Measurements from ENCODE around the gene SYT2. TPM values are rescaled to one million over a fixed set of nuclear protein-coding genes. Genes with fewer than 3 reads are reported as not detected.

Gene SYT2
- polyA plus RNA-seq, 1 experiment = not detected

GRCh38 chr1:202580619-202581018 is 129.6 kb downstream of the SYT2 start:
- ChIA-PET POLR2A (no interaction called here), CTCF (interaction anchor here (2.2 kb wide), 1 partner anchor 12 kb away, joined by 9 read pairs; no protein-coding TSS in a partner anchor)
- no peak for DNase-seq (ENCODE audit: low read depth)
- Histone ChIP-seq H3K27me3 (ENCODE audit: control insufficient read depth, insufficient read depth, low read length) (no peaks in the 10 kb centered on the region), H3K4me3 (ENCODE audit: low read depth, low read length) (no peak overlapping the region), H3K36me3 (ENCODE audit: control insufficient read depth, insufficient read depth, low read length) (no peaks in the 10 kb centered on the region)
- no peak for TF ChIP-seq CTCF (IDR thresholded peaks at IDR 0.05; ENCODE audit: insufficient read depth, low read depth, low read length)

- DNase-seq (ENCODE audit: low read depth) = peak; percentile 79
- Histone ChIP-seq H3K27me3 (ENCODE audit: control insufficient read depth, insufficient read depth, low read length) (no peaks in the 10 kb centered on the region), H3K36me3 (ENCODE audit: control insufficient read depth, insufficient read depth, low read length) (no peaks in the 10 kb centered on the region; the same call in 1 of the 2 replicates), H3K4me3 (ENCODE audit: low read depth, low read length) (no peak overlapping the region)
- POLR2A ChIA-PET = no interaction called here
- CTCF ChIA-PET = interaction anchor here (2.2 kb wide), 1 partner anchor 11 kb away, joined by 9 read pairs; no protein-coding TSS in a partner anchor
- TF ChIP-seq CTCF (IDR thresholded peaks at IDR 0.05; ENCODE audit: insufficient read depth, low read depth, low read length) = no peak
Measured at GRCh38 chr1:202579806-202580205, 130.4 kb downstream of the SYT2 start.

GRCh38 chr1:202578565-202578964 is 131.7 kb downstream of the SYT2 start:
- Histone ChIP-seq H3K27me3 (ENCODE audit: control insufficient read depth, insufficient read depth, low read length) (no peaks in the 10 kb centered on the region), H3K4me3 (ENCODE audit: low read depth, low read length) (no peak overlapping the region), H3K36me3 (ENCODE audit: control insufficient read depth, insufficient read depth, low read length) (no peaks in the 10 kb centered on the region; the same call in 1 of the 2 replicates)
- CTCF ChIA-PET = interaction anchor here (0.7 to 2.8 kb wide), 10 partner anchors 9 to 543 kb away, joined by 3 to 29 read pairs (median 4); no protein-coding TSS in a partner anchor
- no peak for TF ChIP-seq CTCF (IDR thresholded peaks at IDR 0.05; ENCODE audit: insufficient read depth, low read depth, low read length)
- DNase-seq (ENCODE audit: low read depth) = no peak
- POLR2A ChIA-PET = interaction anchor here (0.8 to 1.5 kb wide), 2 partner anchors 11 to 17 kb away, joined by 3 to 4 read pairs; no protein-coding TSS in a partner anchor

DNA sequence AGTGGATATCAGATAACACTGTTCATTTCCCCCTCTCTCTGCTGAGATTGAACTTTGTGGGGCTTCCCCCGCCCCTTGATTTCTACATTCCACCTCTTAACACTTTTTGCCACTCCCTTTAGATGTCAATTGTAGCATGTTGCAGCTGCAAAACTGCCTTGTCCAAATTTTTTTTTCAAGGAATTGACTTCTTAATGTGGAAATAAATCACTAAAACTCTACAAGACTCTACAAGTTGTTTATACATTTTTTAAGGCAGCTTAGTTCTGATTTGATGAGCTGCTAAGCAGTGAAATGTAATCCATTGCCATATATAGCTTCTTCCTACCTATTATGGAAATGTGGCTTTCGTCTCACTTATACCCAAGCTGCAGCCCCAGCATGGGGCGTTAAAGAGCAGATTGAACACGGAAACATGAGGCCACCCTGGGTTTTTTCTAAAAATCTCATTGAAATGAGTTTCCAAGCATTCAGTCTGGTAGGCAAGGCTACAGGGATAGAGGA is 132.2 kb downstream of the SYT2 start:
- no peak for TF ChIP-seq CTCF (IDR thresholded peaks at IDR 0.05; ENCODE audit: insufficient read depth, low read depth, low read length)
- ChIA-PET POLR2A (interaction anchor here (0.8 to 1.5 kb wide), 3 partner anchors 9 to 17 kb away, joined by 3 to 10 read pairs (median 4); no protein-coding TSS in a partner anchor), CTCF (interaction anchor here (0.8 to 2.8 kb wide), 9 partner anchors 10 to 114 kb away, joined by 3 to 29 read pairs (median 5); no protein-coding TSS in a partner anchor)
- no peak for DNase-seq (ENCODE audit: low read depth)
- Histone ChIP-seq H3K27me3 (ENCODE audit: control insufficient read depth, insufficient read depth, low read length) (no peaks in the 10 kb centered on the region), H3K4me3 (ENCODE audit: low read depth, low read length) (no peak overlapping the region), H3K36me3 (ENCODE audit: control insufficient read depth, insufficient read depth, low read length) (no peaks in the 10 kb centered on the region; the same call in 1 of the 2 replicates)

DNA sequence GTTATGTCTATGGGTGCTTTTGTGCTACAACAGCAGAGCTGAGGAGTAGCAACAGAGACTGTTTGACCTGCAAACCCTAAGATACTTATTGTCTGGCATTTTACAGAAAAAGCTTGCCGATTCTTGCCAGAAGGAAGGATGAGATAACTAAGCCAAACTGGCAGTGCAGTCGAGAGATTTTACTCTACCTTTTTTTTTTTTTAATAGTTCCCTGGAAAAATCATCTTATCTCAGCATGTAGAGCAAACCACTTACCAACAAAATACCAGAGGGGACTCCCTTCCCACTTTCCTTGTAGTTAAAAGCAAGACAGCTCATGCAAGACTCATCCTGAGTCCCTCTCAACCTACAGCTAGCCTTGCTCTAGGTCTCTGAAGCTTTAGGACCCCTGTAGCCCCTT is 132.9 kb downstream of the SYT2 start:
- H3K27me3 ChIP-seq (ENCODE audit: control insufficient read depth, insufficient read depth, low read length) = no peaks in the 10 kb centered on the region
- ChIA-PET CTCF (interaction anchor here (0.9 to 2.8 kb wide), 7 partner anchors 8 to 114 kb away, joined by 3 to 29 read pairs (median 7); no protein-coding TSS in a partner anchor), POLR2A (interaction anchor here (0.7 to 1.1 kb wide), 4 partner anchors 9 to 143 kb away, joined by 3 to 11 read pairs (median 8); no protein-coding TSS in a partner anchor)
- no peak overlapping the region for H3K4me3 ChIP-seq (ENCODE audit: low read depth, low read length)
- DNase-seq (ENCODE audit: low read depth) = no peak
- H3K36me3 ChIP-seq (ENCODE audit: control insufficient read depth, insufficient read depth, low read length) = no peaks in the 10 kb centered on the region; the same call in 1 of the 2 replicates
- TF ChIP-seq CTCF (IDR thresholded peaks at IDR 0.05; ENCODE audit: insufficient read depth, low read depth, low read length) = no peak

All from BJ (cell line).